ENCODE measurements around the gene LTBP4. TPM values are rescaled to one million over a fixed set of nuclear protein-coding genes. Genes with fewer than 3 reads are reported as not detected.

LTBP4 gene
- total and polyA plus RNA-seq, 2 of the 13 experiments (the other 11 are each of a cell fraction or from before 2014, with no cell fraction given): 0.86 to 2.3 TPM

GRCh38 chr19:40578442-40578908 lies 22.7 kb upstream of the LTBP4 start (continued):
- no peak for TF ChIP-seq ARID5B (CRISPR knock-in tag; IDR thresholded peaks at IDR 0.05)
- no peak for TF ChIP-seq ISX (CRISPR knock-in tag; conservative IDR thresholded peaks at IDR 0.05)
- TF ChIP-seq ZNF839 (CRISPR knock-in tag; IDR thresholded peaks at IDR 0.05; ENCODE audit: borderline replicate concordance): no peak
- no peak for TF ChIP-seq ZNF777 (CRISPR knock-in tag; IDR thresholded peaks at IDR 0.05)
- TF ChIP-seq TAF15 (IDR thresholded peaks at IDR 0.05; ENCODE audit: low read depth, low read length, poor library complexity, severe bottlenecking): no peak
- TF ChIP-seq BORCS8-MEF2B (CRISPR knock-in tag; IDR thresholded peaks at IDR 0.05): no peak
- TF ChIP-seq REL (CRISPR knock-in tag; conservative IDR thresholded peaks at IDR 0.05): no peak
- TF ChIP-seq HDAC2 (CRISPR knock-in tag; IDR thresholded peaks at IDR 0.05): no peak
- TF ChIP-seq KAT7 (CRISPR knock-in tag; IDR thresholded peaks at IDR 0.05; ENCODE audit: borderline replicate concordance): no peak
- peak; percentile 93 for TF ChIP-seq THAP11 (CRISPR knock-in tag; IDR thresholded peaks at IDR 0.05)
- no peak for TF ChIP-seq AHDC1 (CRISPR knock-in tag; IDR thresholded peaks at IDR 0.05; ENCODE audit: borderline replicate concordance)
- no peak for TF ChIP-seq ZNF747 (CRISPR knock-in tag; IDR thresholded peaks at IDR 0.05; ENCODE audit: borderline replicate concordance)
- no peak for TF ChIP-seq E2F1 (CRISPR knock-in tag; IDR thresholded peaks at IDR 0.05)
- TF ChIP-seq ZNF704 (CRISPR knock-in tag; IDR thresholded peaks at IDR 0.05; ENCODE audit: borderline replicate concordance): no peak
- TF ChIP-seq HOXA3 (CRISPR knock-in tag; IDR thresholded peaks at IDR 0.05): no peak
- TF ChIP-seq CBFB (CRISPR knock-in tag; IDR thresholded peaks at IDR 0.05): no peak
- TF ChIP-seq ZNF605 (CRISPR knock-in tag; IDR thresholded peaks at IDR 0.05): no peak
- no peak for TF ChIP-seq POLR2AphosphoS5 (IDR thresholded peaks at IDR 0.05; ENCODE audit: low read depth, low read length)
- TF ChIP-seq ZNF143 (CRISPR knock-in tag; IDR thresholded peaks at IDR 0.05): peak; percentile 87
- TF ChIP-seq RORA (CRISPR knock-in tag; IDR thresholded peaks at IDR 0.05): no peak

Measured in HepG2 (cell line).